Loucy (cell line): ENCODE data around the gene SHROOM3.

Source experiments
- CTCF ChIP-seq: fragments of 200-600 bp; sonication (generic); conservative IDR thresholded peaks from 2 replicates; pipeline ENCODE4 v1.5.1; 2014; ENCODE audit warnings: mild to moderate bottlenecking, antibody characterized with exemption, low read length
- EZH2phosphoT487 ChIP-seq: fragments of 200-600 bp; IDR thresholded peaks from 2 replicates; pipeline ENCODE4 v1.6.1; 2018; ENCODE audit warnings: antibody characterized with exemption, mild to moderate bottlenecking, moderate library complexity, borderline replicate concordance

GRCh38 chr4:76716658-76717057, 281.6 kb downstream of the SHROOM3 start:
- TF ChIP-seq CTCF (no peak), EZH2phosphoT487 (no peak)
